Measurements from ENCODE around the gene THBD.

Gene THBD

GRCh38 chr20:23071398-23071797, 21.9 kb upstream of the THBD start:
- no peaks in the 10 kb centered on the region for H3K4me1 ChIP-seq
- H3K27me3 ChIP-seq: no peaks in the 10 kb centered on the region
- no peaks in the 10 kb centered on the region for H3K9me3 ChIP-seq (replicated peaks in 1 of 11)
- H3K9ac ChIP-seq: no peak overlapping the region
- H3K27ac ChIP-seq: no peak overlapping the region
- no peak for TF ChIP-seq Cebpa-rat (IDR thresholded peaks at IDR 0.05)
- no peak overlapping the region for H3K4me2 ChIP-seq
- peaks cover 0 to 16% (median 0%) of the 10 kb centered on the region in 11 experiments; a peak in 8 of 22 replicates for H3K36me3 ChIP-seq
- no peak overlapping the region for H3K4me3 ChIP-seq
- no peaks in the 10 kb centered on the region for H4K20me1 ChIP-seq

GRCh38 chr20:23069108-23069507, 19.6 kb upstream of the THBD start:
- no peak overlapping the region for H3K9ac ChIP-seq
- no peak overlapping the region for H3K4me3 ChIP-seq
- H3K9me3 ChIP-seq (replicated peaks in 1 of 11): no peaks in the 10 kb centered on the region
- H3K27ac ChIP-seq: no peak overlapping the region
- H3K4me2 ChIP-seq: no peak overlapping the region
- peaks cover 0 to 5% (median under 1%) of the 10 kb centered on the region in 10 experiments; a peak in 7 of 20 replicates for H3K4me1 ChIP-seq
- no peaks in the 10 kb centered on the region for H3K27me3 ChIP-seq
- H3K36me3 ChIP-seq: peaks cover 0 to 3% (median 0%) of the 10 kb centered on the region in 11 experiments; a peak in 4 of 22 replicates
- TF ChIP-seq Cebpa-rat (IDR thresholded peaks at IDR 0.05): no peak
- H4K20me1 ChIP-seq: no peaks in the 10 kb centered on the region

- Histone ChIP-seq H4K20me1 (no peaks in the 10 kb centered on the region), H3K4me1 (peaks cover 5 to 13% (median 8%) of the 10 kb centered on the region in 10 experiments; a peak in 16 of 20 replicates), H3K9ac (no peak overlapping the region), H3K9me3 (replicated peaks in 1 of 11) (no peaks in the 10 kb centered on the region), H3K27me3 (no peaks in the 10 kb centered on the region), H3K4me2 (no peak overlapping the region), H3K36me3 (no peaks in the 10 kb centered on the region), H3K4me3 (no peak overlapping the region), H3K27ac (no peak overlapping the region)
- no peak for TF ChIP-seq Cebpa-rat (IDR thresholded peaks at IDR 0.05)
These were observed 18.8 kb upstream of the THBD start for GRCh38 chr20:23068283-23068682.

- no peak overlapping the region for H3K9ac ChIP-seq
These were observed 17.3 kb upstream of the THBD start for GRCh38 chr20:23066772-23067171.

GRCh38 chr20:23065266-23066201, 16.1 kb upstream of the THBD start:
- H3K4me1 ChIP-seq: peaks cover 32 to 41% (median 35%) of the 10 kb centered on the region in 10 experiments
- H3K27ac ChIP-seq: no peak overlapping the region
- H3K4me2 ChIP-seq: no peak overlapping the region
- H3K9me3 ChIP-seq (replicated peaks in 1 of 11): no peaks in the 10 kb centered on the region
- TF ChIP-seq Cebpa-rat (IDR thresholded peaks at IDR 0.05): no peak
- H3K27me3 ChIP-seq: no peaks in the 10 kb centered on the region
- H4K20me1 ChIP-seq: no peaks in the 10 kb centered on the region
- H3K4me3 ChIP-seq: no peak overlapping the region
- no peak overlapping the region for H3K9ac ChIP-seq
- H3K36me3 ChIP-seq: no peaks in the 10 kb centered on the region

More at GRCh38 chr20:23066772-23067171, 17.3 kb upstream of the THBD start:
- Histone ChIP-seq H3K27ac (no peak overlapping the region), H3K4me2 (no peak overlapping the region), H3K27me3 (no peaks in the 10 kb centered on the region), H3K4me1 (peaks cover 20 to 28% (median 23%) of the 10 kb centered on the region in 10 experiments), H4K20me1 (no peaks in the 10 kb centered on the region), H3K9me3 (replicated peaks in 1 of 11) (no peaks in the 10 kb centered on the region), H3K36me3 (no peaks in the 10 kb centered on the region), H3K4me3 (no peak overlapping the region)
- no peak for TF ChIP-seq Cebpa-rat (IDR thresholded peaks at IDR 0.05)

- no peaks in the 10 kb centered on the region for H3K36me3 ChIP-seq
- no peaks in the 10 kb centered on the region for H3K27me3 ChIP-seq
- peaks cover 43 to 51% (median 46%) of the 10 kb centered on the region in 10 experiments for H3K4me1 ChIP-seq
- no peak overlapping the region for H3K27ac ChIP-seq
- no peaks in the 10 kb centered on the region for H3K9me3 ChIP-seq (replicated peaks in 1 of 11)
- H3K9ac ChIP-seq: no peak overlapping the region
- H3K4me2 ChIP-seq: peak overlapping the region in 9 of 11 experiments; percentile 3 to 79 (median 66); a peak in 15 of 22 replicates
- no peaks in the 10 kb centered on the region for H4K20me1 ChIP-seq
- H3K4me3 ChIP-seq: no peak overlapping the region
- no peak for TF ChIP-seq Cebpa-rat (IDR thresholded peaks at IDR 0.05)
These were observed 14.1 kb upstream of the THBD start for GRCh38 chr20:23063581-23063980.

GRCh38 chr20:23063168-23063567, 13.7 kb upstream of the THBD start:
- Histone ChIP-seq H3K4me1 (peaks cover 43 to 51% (median 46%) of the 10 kb centered on the region in 10 experiments), H3K4me3 (no peak overlapping the region), H3K36me3 (no peaks in the 10 kb centered on the region), H3K27me3 (no peaks in the 10 kb centered on the region), H3K4me2 (peak overlapping the region; percentile 32 to 79 (median 69); a peak in 16 of 22 replicates), H3K9me3 (replicated peaks in 1 of 11) (no peaks in the 10 kb centered on the region), H4K20me1 (no peaks in the 10 kb centered on the region), H3K27ac (no peak overlapping the region), H3K9ac (no peak overlapping the region)
- no peak for TF ChIP-seq Cebpa-rat (IDR thresholded peaks at IDR 0.05)

- peaks cover 43 to 51% (median 46%) of the 10 kb centered on the region in 10 experiments for H3K4me1 ChIP-seq
- H3K27ac ChIP-seq: no peak overlapping the region
- peak overlapping the region; percentile 58 to 79 (median 71) for H3K4me2 ChIP-seq
- H3K4me3 ChIP-seq: no peak overlapping the region
- no peaks in the 10 kb centered on the region for H3K36me3 ChIP-seq
- no peaks in the 10 kb centered on the region for H3K9me3 ChIP-seq (replicated peaks in 1 of 11)
- H3K27me3 ChIP-seq: no peaks in the 10 kb centered on the region
- no peak overlapping the region for H3K9ac ChIP-seq
- no peak for TF ChIP-seq Cebpa-rat (IDR thresholded peaks at IDR 0.05)
- H4K20me1 ChIP-seq: no peaks in the 10 kb centered on the region
These were observed 13.2 kb upstream of the THBD start for GRCh38 chr20:23062632-23063031.

GRCh38 chr20:23061734-23062561, 12.5 kb upstream of the THBD start:
- peaks cover 43 to 51% (median 46%) of the 10 kb centered on the region in 10 experiments for H3K4me1 ChIP-seq
- no peaks in the 10 kb centered on the region for H3K27me3 ChIP-seq
- peak overlapping the region; percentile 58 to 79 (median 71) for H3K4me2 ChIP-seq

More at GRCh38 chr20:23061734-23062561, 12.5 kb upstream of the THBD start:
- H3K27ac ChIP-seq: peak overlapping the region in 4 of 11 experiments; percentile 12 to 37 (median 28); a peak in 4 of 22 replicates
- H4K20me1 ChIP-seq: no peaks in the 10 kb centered on the region
- no peak overlapping the region for H3K4me3 ChIP-seq
- no peak for TF ChIP-seq Cebpa-rat (IDR thresholded peaks at IDR 0.05)
- H3K9me3 ChIP-seq (replicated peaks in 1 of 11): peaks cover 0 to 6% (median 4%) of the 10 kb centered on the region in 11 experiments; a peak in 15 of 22 replicates
- no peak overlapping the region for H3K9ac ChIP-seq
- no peaks in the 10 kb centered on the region for H3K36me3 ChIP-seq
